Inflammatory macrophage treated with lipopolysaccharide for 4 hours (primary cell): ENCODE results near the gene CPZ.

Source experiments
- DNase-seq: peaks from one replicate; pipeline ENCODE4 v3.0.0-alpha.2; 2020

Gene CPZ

GRCh38 chr4:8596891-8597290, 4.3 kb downstream of the CPZ start:
- DNase-seq, result no peak

- no peak for DNase-seq
Observed at GRCh38 chr4:8597319-8597718, 4.8 kb downstream of the CPZ start.

- DNase-seq, result no peak
Observed at GRCh38 chr4:8597791-8598190, 5.2 kb downstream of the CPZ start.

- no peak for DNase-seq
Observed at GRCh38 chr4:8598391-8599090, 6.0 kb downstream of the CPZ start.

- no peak for DNase-seq
Observed at GRCh38 chr4:8599091-8599460, 6.5 kb downstream of the CPZ start.

GRCh38 chr4:8599657-8600056, 7.1 kb downstream of the CPZ start:
- DNase-seq, result no peak

- no peak for DNase-seq
Observed at GRCh38 chr4:8600266-8600665, 7.7 kb downstream of the CPZ start.

DNA sequence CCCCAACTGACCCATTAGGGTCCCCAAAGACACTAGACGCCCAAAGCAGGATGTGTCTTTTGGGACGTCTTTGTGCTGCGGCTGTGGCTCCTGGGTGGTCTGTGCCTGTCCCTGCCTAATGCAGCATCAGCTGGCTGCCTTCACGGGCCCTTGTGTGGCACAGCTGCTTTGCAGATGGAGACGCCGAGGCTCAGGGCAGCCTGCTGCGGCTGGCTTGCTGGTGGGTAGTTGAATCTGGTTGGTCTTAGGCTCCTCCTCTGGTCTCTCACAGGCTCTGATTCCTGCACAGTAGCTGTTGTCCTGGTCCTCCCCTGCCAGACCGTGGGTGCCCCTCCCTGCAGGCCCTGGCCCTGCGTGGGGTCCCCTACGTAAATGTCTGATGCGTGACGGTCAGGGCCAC, 8.1 kb downstream of the CPZ start:
- no peak for DNase-seq

DNA sequence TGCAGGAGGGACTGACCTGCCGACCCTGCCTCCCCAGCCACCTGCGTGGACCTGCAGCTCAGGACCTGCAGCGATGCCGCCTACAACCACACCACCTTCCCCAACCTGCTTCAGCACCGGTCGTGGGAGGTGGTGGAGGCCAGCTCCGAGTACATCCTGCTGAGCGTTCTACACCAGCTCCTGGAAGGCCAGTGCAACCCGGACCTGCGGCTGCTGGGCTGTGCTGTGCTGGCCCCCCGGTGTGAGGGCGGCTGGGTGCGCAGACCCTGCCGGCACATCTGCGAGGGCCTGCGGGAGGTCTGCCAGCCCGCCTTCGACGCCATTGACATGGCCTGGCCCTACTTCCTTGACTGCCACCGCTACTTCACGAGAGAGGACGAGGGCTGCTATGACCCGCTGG, 8.5 kb downstream of the CPZ start:
- DNase-seq, result no peak

DNA sequence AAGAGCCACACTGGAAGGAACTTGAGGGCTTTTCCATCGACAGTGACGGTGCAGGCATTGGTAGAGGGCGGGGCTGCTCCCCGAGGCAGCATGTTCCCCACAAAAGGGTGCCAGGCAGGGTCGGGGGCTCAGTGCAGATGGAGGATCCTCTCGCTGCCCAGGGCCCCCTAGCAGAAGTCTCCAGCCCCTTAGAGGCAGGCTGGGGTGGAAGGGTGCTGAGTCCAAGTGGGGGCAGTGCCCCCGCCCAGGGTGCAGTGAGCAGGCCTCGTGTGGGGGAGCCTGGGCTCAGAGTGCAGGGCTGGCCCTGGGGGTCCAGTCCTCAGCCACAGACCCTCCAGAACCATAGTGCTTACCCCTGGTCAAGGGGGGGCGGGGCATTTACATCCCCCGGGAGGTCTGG, 9.0 kb downstream of the CPZ start:
- no peak for DNase-seq

- DNase-seq, result no peak
Observed at GRCh38 chr4:8602686-8603430, 10.3 kb downstream of the CPZ start.

DNA sequence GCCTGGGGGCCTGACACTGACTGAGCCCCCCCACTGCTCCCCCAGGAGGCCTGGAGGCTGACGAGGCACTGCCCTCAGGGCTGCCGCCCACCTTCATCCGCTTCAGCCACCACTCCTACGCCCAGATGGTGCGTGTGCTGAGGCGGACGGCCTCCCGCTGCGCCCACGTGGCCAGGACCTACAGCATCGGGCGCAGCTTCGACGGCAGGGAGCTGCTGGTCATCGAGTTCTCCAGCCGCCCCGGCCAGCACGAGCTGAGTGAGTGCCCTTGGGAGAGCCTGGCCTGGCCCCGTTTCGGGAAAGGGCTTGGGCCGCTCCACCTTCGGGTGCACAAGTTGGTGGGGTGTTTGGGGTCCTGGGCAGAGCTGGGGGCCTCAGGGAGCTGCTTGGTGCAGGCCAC, 11.4 kb downstream of the CPZ start:
- DNase-seq, result no peak

DNA sequence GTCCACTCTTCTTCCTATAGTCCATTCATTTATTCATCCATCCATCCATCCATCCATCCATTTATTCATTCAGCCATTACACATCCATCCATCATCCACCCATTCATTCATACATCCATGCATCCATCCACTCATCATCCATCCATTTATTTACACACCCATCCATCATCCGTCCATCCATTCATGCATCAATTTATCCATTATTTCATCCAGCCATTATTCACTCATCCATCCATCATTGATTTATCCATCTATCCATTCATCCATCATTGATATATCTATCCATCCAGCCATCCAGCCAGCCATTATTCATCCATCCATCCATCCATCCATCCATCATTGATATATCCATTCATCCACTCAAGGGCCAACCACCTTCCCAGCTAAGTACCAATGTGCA, 12.7 kb downstream of the CPZ start:
- DNase-seq, result no peak

DNA sequence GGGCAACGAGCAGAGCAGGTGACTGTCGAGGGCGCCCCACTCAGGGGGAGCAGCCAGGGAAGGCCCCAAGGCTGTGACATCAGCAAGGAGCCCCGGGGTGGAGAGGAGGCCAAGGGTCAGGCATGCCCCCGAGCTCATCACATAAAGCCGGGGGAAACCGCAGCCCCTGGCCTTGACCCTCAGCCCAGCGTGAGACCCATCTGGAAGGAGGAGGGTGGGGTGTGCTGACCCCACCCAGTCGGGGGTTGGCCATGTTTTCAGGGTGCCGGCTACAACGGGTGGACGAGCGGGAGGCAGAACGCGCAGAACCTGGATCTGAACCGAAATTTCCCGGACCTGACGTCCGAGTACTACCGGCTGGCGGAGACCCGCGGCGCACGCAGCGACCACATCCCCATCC, 13.9 kb downstream of the CPZ start:
- no peak for DNase-seq

GRCh38 chr4:8606966-8607365, 14.4 kb downstream of the CPZ start:
- no peak for DNase-seq

GRCh38 chr4:8607603-8608481, 15.3 kb downstream of the CPZ start:
- no peak for DNase-seq

GRCh38 chr4:8608714-8609391, 16.3 kb downstream of the CPZ start:
- no peak for DNase-seq

DNA sequence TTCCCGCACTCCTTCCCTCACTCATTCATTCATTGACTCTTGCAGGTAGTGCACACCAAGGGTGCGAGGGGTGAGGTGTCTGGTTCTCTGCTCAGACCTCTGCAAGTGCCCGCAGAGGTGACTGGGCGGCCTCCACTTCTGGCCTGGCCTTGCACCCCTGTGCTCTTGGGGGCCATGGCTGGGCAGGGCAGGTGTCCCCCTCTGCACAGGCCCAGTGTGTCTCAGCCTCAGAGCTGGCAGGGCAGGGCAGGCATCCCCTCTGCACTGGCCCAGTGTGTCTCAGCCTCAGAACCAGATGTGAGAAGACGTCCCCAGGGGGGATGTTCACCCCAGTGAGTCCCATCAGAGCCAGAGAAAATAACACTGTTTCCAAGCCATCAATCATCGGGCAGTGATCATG, 16.8 kb downstream of the CPZ start:
- no peak for DNase-seq

- DNase-seq, result no peak
Observed at GRCh38 chr4:8609824-8610350, 17.3 kb downstream of the CPZ start.

GRCh38 chr4:8610858-8611616, 18.5 kb downstream of the CPZ start:
- DNase-seq, result no peak

- DNase-seq, result no peak
Observed at GRCh38 chr4:8612646-8613045, 20.1 kb downstream of the CPZ start.
